HepG2 (cell line): ENCODE measurements around the gene SRP19. TPM values are rescaled to one million over a fixed set of nuclear protein-coding genes. Genes with fewer than 3 reads are reported as not detected.
A peak's percentile ranks its signal among the peaks of the same experiment; 100 is the strongest.

Experiments
- AGO1 ChIP-seq: fragments of 200-400 bp; formaldehyde crosslinking; IDR thresholded peaks from 2 replicates; pipeline ENCODE4 v1.6.1; 2017; ENCODE audit warnings: mild to moderate bottlenecking, low read depth, low read length, moderate library complexity; ENCODE audit not compliant: poor library complexity, severe bottlenecking
- ATF7-NPFF ChIP-seq: sonication (generic); formaldehyde crosslinking; IDR thresholded peaks from 2 replicates; pipeline ENCODE4 v1.8.1; 2023; ENCODE audit warnings: mild to moderate bottlenecking, low read depth, missing genetic modification reagents, moderate library complexity
- FOXA1 ChIP-seq, 2 experiments: fragments of 450-650 bp in 1 of 2; sonication (generic) in 1 of 2; formaldehyde crosslinking in 1 of 2; IDR thresholded peaks; 2 replicates each; pipeline versions ENCODE4 v1.4.0 to v1.6.1; 2016 to 2020; ENCODE audit warnings: missing genetic modification reagents in 1 of 2
- KDM4B ChIP-seq: sonication (generic); formaldehyde crosslinking; IDR thresholded peaks from 2 replicates; pipeline ENCODE4 v1.4.0; 2020; ENCODE audit warnings: missing genetic modification reagents
- POLR2A ChIP-seq, 2 experiments: IDR thresholded peaks; 2 replicates each; pipeline ENCODE4 v1.6.1; 2011; ENCODE audit warnings: low read depth in 2 of 2, low read length in 2 of 2, mild to moderate bottlenecking in 1 of 2, moderate library complexity in 1 of 2; ENCODE audit not compliant: insufficient read depth in 1 of 2
- ZFX ChIP-seq: sonication (generic); formaldehyde crosslinking; IDR thresholded peaks from 2 replicates; pipeline ENCODE4 v1.4.0; 2020; ENCODE audit warnings: mild to moderate bottlenecking, low read depth, missing genetic modification reagents, moderate library complexity
- ZNF207 ChIP-seq: fragments of 450-650 bp; IDR thresholded peaks from 2 replicates; pipeline ENCODE4 v1.6.1; 2016; ENCODE audit warnings: antibody characterized with exemption, borderline replicate concordance
- ZNF264 ChIP-seq: sonication (generic); formaldehyde crosslinking; IDR thresholded peaks from 2 replicates; pipeline ENCODE4 v1.4.0; 2020; ENCODE audit warnings: missing genetic modification reagents
- ZNF44 ChIP-seq: sonication (generic); formaldehyde crosslinking; IDR thresholded peaks from 2 replicates; pipeline ENCODE4 v1.5.1; 2020; ENCODE audit warnings: mild to moderate bottlenecking, missing genetic modification reagents
- ZNF646 ChIP-seq: sonication (generic); formaldehyde crosslinking; IDR thresholded peaks from 2 replicates; pipeline ENCODE4 v1.9.0; 2021; ENCODE audit warnings: mild to moderate bottlenecking, missing genetic modification reagents
- polyA plus RNA-seq, 8 experiments: library from polyadenylated mRNA; depleted of rRNA in 3 of 8; stranded (reverse) in 7 of 8; unstranded in 1 of 8; fragments of >200 nt; fragmentation: Illumina TruSeq in 4 of 8; extraction: Trizol in 4 of 8; gene quantifications; 2 replicates each; pipeline versions ENCODE4 v1.2.1 to v1.2.3, GENCODE V29; 2011 to 2016; ENCODE audit warnings: low read depth in 4 of 8, missing spikeins in 1 of 8, mixed read lengths in 1 of 8; ENCODE audit not compliant: insufficient read depth in 1 of 8
- total RNA-seq, 5 experiments: library from RNA; depleted of rRNA; stranded (reverse); fragments of >200 nt; fragmentation: Illumina TruSeq; extraction: Trizol; gene quantifications; 2 replicates each; pipeline ENCODE4 v1.2.3, GENCODE V29; 2016; ENCODE audit warnings: low read depth in 1 of 5
- TF ChIP-seq, protein P1 (sequence below): sonication (generic); formaldehyde crosslinking; IDR thresholded peaks from 2 replicates; pipeline ENCODE4 v1.8.1; 2023; ENCODE audit warnings: mild to moderate bottlenecking, inconsistent platforms, moderate library complexity, missing genetic modification reagents, borderline replicate concordance
- TF ChIP-seq, protein P2 (sequence below): sonication (generic); formaldehyde crosslinking; IDR thresholded peaks from 2 replicates; pipeline ENCODE4 v1.4.0; 2020; ENCODE audit warnings: missing genetic modification reagents, borderline replicate concordance
- TF ChIP-seq, protein P3 (sequence below), 2 experiments: sonication (generic) in 1 of 2; formaldehyde crosslinking in 1 of 2; IDR thresholded peaks; 2 replicates each; pipeline versions ENCODE4 v1.6.1 to v1.9.0; 2014 to 2022; ENCODE audit warnings: antibody characterized with exemption in 1 of 2, borderline replicate concordance in 1 of 2, inconsistent platforms in 1 of 2, low read depth in 1 of 2, missing genetic modification reagents in 1 of 2

SRP19 gene
- total and polyA plus RNA-seq, 2 of the 13 experiments (the other 11 are each of a cell fraction or from before 2014, with no cell fraction given): 46.9 to 143 TPM

DNA sequence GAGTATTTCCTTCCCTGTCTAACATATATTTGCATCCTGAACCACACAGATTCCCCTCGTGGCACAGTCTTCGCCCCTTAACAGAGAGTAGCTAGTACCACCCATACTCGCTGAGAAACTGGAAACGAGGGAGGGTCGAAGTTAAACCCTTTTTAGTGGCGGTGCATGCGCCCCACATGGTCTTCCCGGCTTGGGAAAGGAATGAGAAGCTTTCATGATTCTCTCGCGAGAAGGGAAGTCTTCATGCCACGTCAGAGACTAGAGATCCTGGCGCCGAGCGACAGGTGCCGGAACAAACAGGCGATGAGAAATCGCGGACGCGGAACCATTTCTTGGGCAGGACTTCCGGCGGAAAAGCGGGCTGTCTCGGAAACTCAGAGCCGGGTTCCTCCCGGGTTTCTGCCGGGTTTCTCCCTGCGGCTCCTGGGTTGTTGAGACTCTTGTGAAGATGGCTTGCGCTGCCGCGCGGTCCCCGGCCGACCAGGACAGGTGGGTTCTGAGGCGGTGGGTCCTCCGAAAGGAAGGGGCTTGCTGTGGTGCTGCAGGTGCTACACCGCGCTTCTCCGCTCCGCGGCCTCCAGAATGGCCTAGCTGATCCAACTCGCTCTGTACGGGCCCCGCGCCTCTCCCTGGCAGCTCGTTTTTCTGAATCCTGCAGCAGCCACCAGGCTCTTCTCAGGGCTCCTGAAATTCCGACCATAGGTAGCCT, at the start of gene SRP19 (continued):
- no peak for TF ChIP-seq ZNF646 (CRISPR knock-in tag)
- TF ChIP-seq KDM4B (CRISPR knock-in tag): peak; percentile 8; the same call in 1 of the 2 replicates
- TF ChIP-seq POLR2A (IDR thresholded peaks at IDR 0.05; ENCODE audit: insufficient read depth in 1 of 2, low read depth in 2 of 2, low read length in 2 of 2): peak; percentile 68 to 80; a peak in 3 of 4 replicates
- TF ChIP-seq, protein P1, sequence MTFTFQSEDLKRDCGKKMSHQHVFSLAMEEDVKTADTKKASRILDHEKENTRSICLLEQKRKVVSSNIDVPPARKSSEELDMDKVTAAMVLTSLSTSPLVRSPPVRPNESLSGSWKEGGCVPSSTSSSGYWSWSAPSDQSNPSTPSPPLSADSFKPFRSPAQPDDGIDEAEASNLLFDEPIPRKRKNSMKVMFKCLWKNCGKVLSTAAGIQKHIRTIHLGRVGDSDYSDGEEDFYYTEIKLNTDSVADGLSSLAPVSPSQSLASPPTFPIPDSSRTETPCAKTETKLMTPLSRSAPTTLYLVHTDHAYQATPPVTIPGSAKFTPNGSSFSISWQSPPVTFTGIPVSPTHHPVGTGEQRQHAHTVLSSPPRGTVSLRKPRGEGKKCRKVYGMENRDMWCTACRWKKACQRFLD (CRISPR knock-in tag): peak; percentile 97
- TF ChIP-seq ZNF264 (CRISPR knock-in tag): peak; percentile 97
- TF ChIP-seq, protein P2, sequence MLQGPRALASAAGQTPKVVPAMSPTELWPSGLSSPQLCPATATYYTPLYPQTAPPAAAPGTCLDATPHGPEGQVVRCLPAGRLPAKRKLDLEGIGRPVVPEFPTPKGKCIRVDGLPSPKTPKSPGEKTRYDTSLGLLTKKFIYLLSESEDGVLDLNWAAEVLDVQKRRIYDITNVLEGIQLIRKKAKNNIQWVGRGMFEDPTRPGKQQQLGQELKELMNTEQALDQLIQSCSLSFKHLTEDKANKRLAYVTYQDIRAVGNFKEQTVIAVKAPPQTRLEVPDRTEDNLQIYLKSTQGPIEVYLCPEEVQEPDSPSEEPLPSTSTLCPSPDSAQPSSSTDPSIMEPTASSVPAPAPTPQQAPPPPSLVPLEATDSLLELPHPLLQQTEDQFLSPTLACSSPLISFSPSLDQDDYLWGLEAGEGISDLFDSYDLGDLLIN: no peak
- TF ChIP-seq ZNF207: no peak
- no peak for TF ChIP-seq FOXA1 (IDR thresholded peaks at IDR 0.05)
- TF ChIP-seq FOXA1 (CRISPR knock-in tag; IDR thresholded peaks at IDR 0.05): no peak
- peak; percentile 74 for TF ChIP-seq ATF7-NPFF (CRISPR knock-in tag)
- TF ChIP-seq, protein P3, sequence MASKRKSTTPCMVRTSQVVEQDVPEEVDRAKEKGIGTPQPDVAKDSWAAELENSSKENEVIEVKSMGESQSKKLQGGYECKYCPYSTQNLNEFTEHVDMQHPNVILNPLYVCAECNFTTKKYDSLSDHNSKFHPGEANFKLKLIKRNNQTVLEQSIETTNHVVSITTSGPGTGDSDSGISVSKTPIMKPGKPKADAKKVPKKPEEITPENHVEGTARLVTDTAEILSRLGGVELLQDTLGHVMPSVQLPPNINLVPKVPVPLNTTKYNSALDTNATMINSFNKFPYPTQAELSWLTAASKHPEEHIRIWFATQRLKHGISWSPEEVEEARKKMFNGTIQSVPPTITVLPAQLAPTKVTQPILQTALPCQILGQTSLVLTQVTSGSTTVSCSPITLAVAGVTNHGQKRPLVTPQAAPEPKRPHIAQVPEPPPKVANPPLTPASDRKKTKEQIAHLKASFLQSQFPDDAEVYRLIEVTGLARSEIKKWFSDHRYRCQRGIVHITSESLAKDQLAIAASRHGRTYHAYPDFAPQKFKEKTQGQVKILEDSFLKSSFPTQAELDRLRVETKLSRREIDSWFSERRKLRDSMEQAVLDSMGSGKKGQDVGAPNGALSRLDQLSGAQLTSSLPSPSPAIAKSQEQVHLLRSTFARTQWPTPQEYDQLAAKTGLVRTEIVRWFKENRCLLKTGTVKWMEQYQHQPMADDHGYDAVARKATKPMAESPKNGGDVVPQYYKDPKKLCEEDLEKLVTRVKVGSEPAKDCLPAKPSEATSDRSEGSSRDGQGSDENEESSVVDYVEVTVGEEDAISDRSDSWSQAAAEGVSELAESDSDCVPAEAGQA (IDR thresholded peaks at IDR 0.05; ENCODE audit: low read depth): no peak
- TF ChIP-seq, protein P3 (CRISPR knock-in tag; IDR thresholded peaks at IDR 0.05; ENCODE audit: borderline replicate concordance): peak; percentile 89; the same call in 1 of the 2 replicates
- no peak for TF ChIP-seq AGO1
- TF ChIP-seq ZNF44 (CRISPR knock-in tag): no peak
- TF ChIP-seq ZFX (CRISPR knock-in tag): peak; percentile 91
